Medulla oblongata (tissue), 1 donor: ENCODE data around the gene OR7G2.
A peak's percentile ranks its signal among the peaks of the same experiment; 100 is the strongest.

ENCODE experiments used
- DNase-seq: peaks from one replicate; pipeline ENCODE4 v3.0.0-alpha.2; 2015; ENCODE audit errors: extremely low spot score

OR7G2 gene

DNA sequence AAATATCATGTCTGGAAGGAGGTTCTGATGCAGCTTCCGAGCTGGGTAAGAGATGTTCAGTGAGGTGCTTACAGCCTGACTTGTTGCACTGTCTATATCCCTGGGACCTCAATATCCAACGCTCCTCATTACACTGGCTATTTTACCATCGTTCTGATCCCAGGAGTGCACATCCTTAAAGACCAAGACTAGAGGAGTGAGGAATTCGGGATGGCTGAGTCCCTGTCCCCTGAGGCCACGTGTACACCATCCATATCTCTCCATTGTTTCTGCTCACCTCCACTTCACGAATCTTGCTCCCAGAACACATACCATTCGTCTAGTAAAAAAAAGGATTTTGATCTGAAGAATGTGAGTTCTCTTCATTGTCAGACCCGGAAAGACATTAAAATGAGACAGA, at the start of gene OR7G2:
TSS of gene OR7G2 (minus strand) at position 101 of the 400 bp plus-strand sequence. CDS start 4,232 bp downstream, outside the sequence.
- no peak for DNase-seq

GRCh38 chr19:9156304-9156703, 49.0 kb upstream of the OR7G2 start:
- DNase-seq, result no peak

DNA sequence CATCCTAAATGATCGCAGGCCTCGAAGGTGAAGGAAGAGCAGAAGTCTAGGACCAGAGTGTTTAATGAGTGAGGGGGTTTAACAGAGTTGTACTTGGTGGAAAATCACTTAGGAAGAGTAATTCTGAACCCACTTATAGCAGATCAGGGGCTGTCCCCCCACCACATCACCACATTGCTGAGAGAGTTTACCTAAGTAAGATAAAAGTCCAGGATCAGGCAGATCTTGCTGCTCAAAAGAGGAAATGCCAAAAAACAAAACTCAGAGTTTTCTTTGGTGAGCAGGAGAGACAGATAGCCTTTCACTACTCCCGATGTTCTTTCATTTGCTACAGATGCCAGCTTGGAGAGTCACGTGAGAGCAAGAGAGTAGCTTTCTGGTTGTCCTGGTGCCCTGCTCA, 48.3 kb upstream of the OR7G2 start:
- DNase-seq, result no peak

GRCh38 chr19:9151367-9151766, 44.1 kb upstream of the OR7G2 start:
- no peak for DNase-seq

- DNase-seq, result no peak
Observed at GRCh38 chr19:9150650-9151049, 43.4 kb upstream of the OR7G2 start.

- no peak for DNase-seq
Observed at GRCh38 chr19:9149997-9150396, 42.7 kb upstream of the OR7G2 start.

GRCh38 chr19:9148697-9149096, 41.4 kb upstream of the OR7G2 start:
- no peak for DNase-seq

GRCh38 chr19:9146882-9147281, 39.6 kb upstream of the OR7G2 start:
- no peak for DNase-seq

- DNase-seq, result no peak
Observed at GRCh38 chr19:9144920-9145319, 37.6 kb upstream of the OR7G2 start.

- peak; percentile 98 for DNase-seq
Observed at GRCh38 chr19:9140159-9140874, 33.0 kb upstream of the OR7G2 start, which contains the start of gene ZNF317. Gene ZNF317 (plus strand): TSS chr19:9140397. CDS start chr19:9156017, 15,620 bp downstream.

- no peak for DNase-seq
Observed at GRCh38 chr19:9139609-9140158, 32.4 kb upstream of the OR7G2 start.

GRCh38 chr19:9132422-9132821, 25.1 kb upstream of the OR7G2 start:
- DNase-seq, result no peak

- peak; percentile 13 for DNase-seq
Observed at GRCh38 chr19:9130965-9131364, 23.7 kb upstream of the OR7G2 start.

- DNase-seq, result no peak
Observed at GRCh38 chr19:9128171-9128570, 20.9 kb upstream of the OR7G2 start.

- no peak for DNase-seq
Observed at GRCh38 chr19:9126900-9127405, 19.7 kb upstream of the OR7G2 start, which contains the start of gene OR7G3. Gene OR7G3 (minus strand): TSS chr19:9126950. CDS start chr19:9126950, 0 bp downstream.

GRCh38 chr19:9116547-9116946, 9.3 kb upstream of the OR7G2 start:
- DNase-seq, result no peak

DNA sequence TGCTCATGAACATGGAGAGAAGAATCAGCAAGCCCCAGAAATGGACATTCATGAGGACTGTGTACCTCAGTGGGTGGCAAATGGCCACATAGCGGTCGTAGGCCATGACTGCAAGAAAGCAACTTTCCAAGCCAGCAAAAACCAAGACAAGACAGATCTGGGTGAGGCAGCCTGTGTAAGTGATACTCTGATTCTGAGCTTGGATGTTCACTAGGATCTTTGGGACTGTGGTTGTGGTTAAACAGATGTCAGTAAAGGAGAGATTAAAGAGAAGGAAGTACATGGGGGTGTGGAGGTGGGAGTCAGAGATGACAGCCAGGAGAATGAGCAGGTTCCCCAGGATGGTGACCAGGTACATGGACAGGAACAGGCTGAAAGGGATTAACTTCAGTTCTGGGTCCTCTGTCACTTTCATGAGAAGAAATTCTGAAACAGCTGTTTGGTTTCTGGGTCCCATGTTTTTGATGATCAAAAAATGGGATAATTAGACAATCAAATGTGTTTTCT, 8.1 kb upstream of the OR7G2 start, which contains the start of gene OR7G1:
TSS of gene OR7G1 (minus strand) at position 457 of the 507 bp plus-strand sequence. CDS start at position 457, 0 bp downstream.
- DNase-seq, result no peak

DNA sequence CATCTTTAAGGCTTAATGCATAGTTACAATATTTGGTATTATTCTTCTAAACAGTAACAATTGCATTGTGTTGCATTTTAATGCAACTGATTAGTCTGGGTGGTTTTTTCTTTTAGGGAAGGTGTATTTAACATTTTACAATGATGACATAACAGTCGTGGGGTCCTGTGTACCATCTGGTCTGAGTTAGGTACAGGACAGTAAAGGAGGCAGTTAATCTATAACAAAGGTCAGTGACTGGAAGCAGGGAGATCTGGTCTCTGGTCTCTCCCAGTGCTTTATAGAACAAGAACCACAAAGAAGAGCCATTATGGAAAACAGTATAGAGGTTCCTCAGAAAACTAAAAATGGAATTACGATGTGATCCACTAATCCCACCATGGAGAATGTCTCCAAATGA, 2.7 kb upstream of the OR7G2 start:
- no peak for DNase-seq

DNA sequence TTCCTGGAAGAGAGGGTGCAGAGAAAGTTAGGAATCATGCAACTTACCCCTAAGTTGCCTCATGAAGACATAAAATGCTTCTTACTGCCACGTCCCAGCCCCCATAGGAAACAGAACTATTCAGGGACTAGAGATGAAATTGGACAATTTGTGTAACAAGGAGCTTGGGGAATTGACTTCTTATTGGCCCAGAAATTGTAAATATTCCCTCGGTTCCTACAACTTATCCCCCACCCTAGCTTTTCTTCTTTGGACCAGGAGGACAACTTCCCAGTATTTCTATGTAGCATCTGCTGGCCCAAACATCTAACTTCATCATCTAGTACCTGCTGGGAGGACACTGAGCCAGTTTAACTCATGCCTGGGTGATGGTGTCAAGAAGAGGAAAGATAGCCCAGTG, 20.5 kb downstream of the OR7G2 start, which contains the start of gene OR1M1:
TSS of gene OR1M1 (plus strand) at position 301 of the 400 bp plus-strand sequence. CDS start 6,184 bp downstream, outside the sequence.
- DNase-seq, result no peak

GRCh38 chr19:9078651-9079050, 28.6 kb downstream of the OR7G2 start:
- DNase-seq, result no peak

DNA sequence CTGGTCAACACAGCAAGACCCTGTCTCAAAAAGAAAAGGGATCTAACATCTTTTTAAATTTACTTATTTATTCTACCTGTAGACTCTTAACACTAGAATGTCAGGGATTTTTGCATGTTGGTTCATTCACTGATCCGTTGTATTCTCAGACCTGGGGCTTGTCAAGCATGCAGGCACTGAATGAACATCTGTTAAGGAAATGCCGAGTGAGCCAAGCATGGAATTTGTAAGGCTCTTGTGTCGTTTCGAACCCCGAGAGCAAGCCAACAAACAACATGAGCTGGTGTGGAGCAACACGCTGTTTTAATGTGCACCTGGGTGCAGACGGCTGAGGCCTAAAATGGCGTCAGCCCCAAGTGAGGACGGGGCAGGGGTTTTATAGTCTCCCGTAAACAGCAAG, 30.4 kb downstream of the OR7G2 start:
- no peak for DNase-seq

DNA sequence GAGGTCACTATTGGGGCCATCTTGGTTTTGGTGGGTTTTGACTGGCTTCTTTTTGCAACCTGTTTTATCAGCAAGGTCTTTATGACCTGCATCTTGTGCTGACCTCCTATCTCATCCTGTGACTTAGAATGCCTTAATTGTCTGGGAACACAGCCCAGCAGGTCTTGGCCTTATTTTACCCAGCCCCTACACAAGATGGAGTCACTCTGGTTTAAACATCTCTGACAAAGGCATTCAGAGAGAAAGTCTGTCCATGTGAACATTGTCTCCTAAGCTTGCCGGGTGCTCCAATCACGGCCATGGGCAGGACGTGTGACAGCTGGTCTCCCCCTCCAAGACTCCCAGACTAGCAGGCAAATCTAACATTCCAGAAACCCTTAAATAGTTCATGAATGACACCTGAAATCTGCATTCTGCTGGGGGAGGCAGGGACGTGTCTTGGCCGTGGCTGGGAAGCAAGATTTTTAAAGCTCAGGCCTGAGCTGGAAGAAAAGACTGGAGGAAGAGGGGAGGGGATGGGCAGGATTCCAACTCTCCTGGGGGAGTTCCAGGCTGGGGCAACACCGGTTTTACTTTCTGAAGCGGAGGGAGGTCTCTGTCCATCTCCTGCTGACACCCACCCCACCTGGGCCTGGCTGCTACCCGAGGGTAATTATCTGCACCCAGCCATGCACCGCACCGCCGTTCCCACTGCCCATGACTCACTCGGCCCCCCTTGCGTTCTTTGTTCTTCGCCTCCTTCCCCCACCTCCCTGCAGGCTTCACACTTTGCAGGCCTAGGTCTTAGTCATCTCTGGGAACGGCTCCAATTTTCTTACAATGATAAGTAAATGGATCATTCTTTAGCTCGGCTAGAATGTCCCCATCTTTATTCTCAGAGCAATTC, 32.0 kb downstream of the OR7G2 start:
- DNase-seq, result peak; percentile 64
